Measurements from ENCODE around the gene FARP1. TPM values are rescaled to one million over a fixed set of nuclear protein-coding genes. Genes with fewer than 3 reads are reported as not detected.

FARP1 gene
- total RNA-seq, 3 donors from 2014 or later = 0.45 to 0.86 (median 0.63) TPM

DNA sequence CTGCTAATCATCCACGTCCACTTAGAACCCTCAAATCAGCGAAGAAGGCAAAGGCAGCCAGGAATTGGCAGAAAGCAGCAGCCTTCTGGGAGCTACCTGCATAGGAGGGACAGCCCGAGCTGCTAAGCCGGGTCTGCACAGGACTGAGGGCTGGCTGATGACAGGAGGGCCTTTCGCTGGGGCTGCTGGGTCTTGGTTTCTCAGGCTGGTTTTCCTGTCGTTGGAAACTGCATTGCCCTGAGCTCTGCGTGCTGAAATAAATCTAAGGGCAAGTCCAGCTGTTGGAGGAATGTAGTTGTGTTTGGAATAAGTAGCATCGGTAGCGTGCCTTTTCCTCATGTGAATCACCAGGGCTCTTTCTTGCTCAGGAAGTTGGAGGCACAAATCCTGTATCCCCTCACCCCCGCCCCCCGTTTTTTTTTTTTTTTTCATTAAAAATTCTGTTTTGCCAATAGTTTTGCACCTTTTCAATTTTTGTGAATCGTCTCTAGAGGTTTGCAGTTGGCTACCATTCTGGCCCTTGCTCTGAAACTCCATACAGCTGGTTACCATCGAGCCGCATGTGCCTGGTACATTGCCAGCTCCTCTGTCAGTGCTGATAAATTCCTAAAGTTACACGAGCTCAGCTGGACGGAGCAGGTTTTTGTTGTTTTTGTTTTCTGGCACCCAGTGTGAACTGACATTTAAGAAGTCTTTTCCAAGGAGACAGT, 228.1 kb downstream of the FARP1 start:
- Mint-ChIP-seq H3K9me3 (peaks cover 6% of the 10 kb centered on the region), H3K4me3 (no peak overlapping the region), H3K27me3 (ENCODE audit: low read depth) (peaks cover 14% of the 10 kb centered on the region), H3K36me3 (ENCODE audit: insufficient read depth) (no peaks in the 10 kb centered on the region), H3K4me1 (ENCODE audit: low read depth) (no peaks in the 10 kb centered on the region)
- DNase-seq (no peak), ATAC-seq (no peak)

DNA sequence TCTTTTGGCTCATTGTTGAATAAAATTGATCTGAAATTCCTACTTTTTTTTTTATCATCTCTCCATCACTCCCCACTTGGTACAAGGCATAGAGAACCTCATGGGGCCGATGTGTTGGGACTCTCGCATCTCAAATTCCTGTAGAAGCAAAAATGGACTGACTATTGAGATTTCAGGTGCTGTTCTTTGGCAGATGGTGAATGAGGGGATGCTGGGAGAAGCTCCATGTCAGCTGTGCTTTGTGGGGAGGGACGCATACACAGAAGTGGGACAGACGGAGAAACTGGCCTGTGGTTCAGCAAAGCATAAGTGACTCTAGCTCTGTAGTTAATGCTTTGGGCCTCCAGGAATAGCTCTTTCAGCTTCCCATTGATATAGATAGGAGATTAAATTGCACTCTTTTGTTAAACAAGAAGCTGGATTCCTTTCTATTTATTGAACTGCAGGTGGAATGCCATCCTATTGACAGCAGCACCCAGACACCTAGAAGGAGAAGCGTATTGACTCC, 228.7 kb downstream of the FARP1 start:
- Mint-ChIP-seq H3K4me3 (no peak overlapping the region), H3K4me1 (ENCODE audit: low read depth) (no peaks in the 10 kb centered on the region), H3K9me3 (peaks cover 10% of the 10 kb centered on the region), H3K36me3 (ENCODE audit: insufficient read depth) (no peaks in the 10 kb centered on the region), H3K27me3 (ENCODE audit: low read depth) (peaks cover 14% of the 10 kb centered on the region)
- DNase-seq (no peak), ATAC-seq (no peak)

DNA sequence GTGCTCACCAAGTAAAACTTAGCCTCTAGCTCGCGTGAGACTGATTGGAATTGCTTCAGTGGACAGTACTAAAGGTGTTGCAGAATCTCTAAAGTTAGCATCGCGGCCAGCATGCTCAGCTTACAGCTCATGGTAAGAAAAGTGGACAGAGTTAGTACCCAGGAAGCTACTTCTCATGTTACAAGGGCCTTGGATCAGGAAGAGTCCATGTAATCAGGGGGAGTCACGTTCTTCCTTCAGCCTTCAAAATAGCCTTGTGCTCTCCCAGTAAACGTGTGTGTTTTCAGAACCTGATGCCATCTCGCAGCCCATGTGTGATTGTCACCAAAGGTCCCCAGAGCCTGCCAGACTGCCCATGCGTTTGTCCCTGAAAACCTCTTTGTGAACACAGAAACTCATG, 230.0 kb downstream of the FARP1 start:
- Mint-ChIP-seq H3K4me3 (no peak overlapping the region), H3K4me1 (ENCODE audit: low read depth) (no peaks in the 10 kb centered on the region), H3K9me3 (peaks cover 11% of the 10 kb centered on the region), H3K27me3 (ENCODE audit: low read depth) (peaks cover 14% of the 10 kb centered on the region), H3K36me3 (ENCODE audit: insufficient read depth) (no peaks in the 10 kb centered on the region)
- no peak for ATAC-seq
- DNase-seq = no peak

DNA sequence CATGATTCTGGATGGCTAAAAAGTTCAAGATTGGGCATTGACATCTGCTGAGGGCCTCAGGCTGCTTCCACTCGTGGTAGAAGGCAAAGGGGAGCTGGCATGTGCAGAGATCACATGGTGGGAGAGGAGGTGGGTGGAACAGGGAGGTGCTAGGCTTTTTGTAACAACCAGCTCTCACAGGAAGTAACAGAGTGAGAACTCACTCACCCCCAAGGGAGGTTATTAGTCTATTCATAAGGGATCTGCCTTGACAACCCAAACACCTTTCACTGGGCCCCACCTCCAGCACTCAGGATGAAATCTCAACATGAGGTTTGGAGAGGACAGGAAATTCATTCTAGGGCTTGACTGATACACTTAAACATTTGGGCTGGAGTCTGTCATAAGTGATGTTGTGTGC, 231.9 kb downstream of the FARP1 start:
- H3K9me3 Mint-ChIP-seq = peaks cover 11% of the 10 kb centered on the region
- ATAC-seq (no peak), DNase-seq (no peak)
- H3K27me3 Mint-ChIP-seq (ENCODE audit: low read depth) = peaks cover 11% of the 10 kb centered on the region
- no peaks in the 10 kb centered on the region for H3K36me3 Mint-ChIP-seq (ENCODE audit: insufficient read depth)
- no peaks in the 10 kb centered on the region for H3K4me1 Mint-ChIP-seq (ENCODE audit: low read depth)
- no peak overlapping the region for H3K4me3 Mint-ChIP-seq

DNA sequence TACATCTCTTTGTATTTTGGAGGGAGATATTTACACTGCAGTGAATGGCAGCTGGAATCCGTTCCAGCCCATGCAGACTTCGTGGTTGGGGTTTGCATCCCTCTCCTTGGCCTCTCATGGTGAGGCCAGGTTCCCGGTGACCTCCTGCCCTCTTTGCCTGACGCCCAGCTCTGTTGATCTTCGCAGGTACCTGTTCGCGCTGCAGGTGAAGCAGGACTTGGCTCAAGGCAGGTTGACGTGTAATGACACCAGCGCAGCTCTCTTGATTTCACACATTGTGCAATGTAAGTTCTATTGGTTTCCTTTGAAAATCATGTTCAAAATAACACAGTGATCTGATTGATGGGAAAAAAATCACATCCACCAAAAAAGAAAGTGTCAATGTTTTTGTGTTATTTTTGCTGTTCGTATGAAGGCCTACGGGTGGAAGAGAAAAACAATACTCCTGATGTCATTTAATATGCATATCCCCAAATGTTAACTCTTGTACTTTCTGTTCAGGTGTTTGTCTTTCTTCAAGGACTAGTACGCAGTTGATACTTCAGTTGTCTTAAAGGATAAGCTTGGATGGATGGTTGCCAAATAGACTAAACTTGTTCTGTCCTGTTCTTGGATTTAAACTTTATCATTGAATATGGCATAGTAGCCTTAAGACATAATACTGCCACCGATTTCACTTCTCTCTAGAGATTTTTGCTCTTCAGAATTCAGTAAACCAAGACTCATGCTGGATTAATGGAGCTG, 234.9 kb downstream of the FARP1 start:
- DNase-seq (no peak), ATAC-seq (no peak)
- Mint-ChIP-seq H3K4me3 (no peak overlapping the region), H3K9me3 (peaks cover 11% of the 10 kb centered on the region), H3K36me3 (ENCODE audit: insufficient read depth) (no peaks in the 10 kb centered on the region), H3K27me3 (ENCODE audit: low read depth) (peaks cover 5% of the 10 kb centered on the region), H3K4me1 (ENCODE audit: low read depth) (no peaks in the 10 kb centered on the region)

DNA sequence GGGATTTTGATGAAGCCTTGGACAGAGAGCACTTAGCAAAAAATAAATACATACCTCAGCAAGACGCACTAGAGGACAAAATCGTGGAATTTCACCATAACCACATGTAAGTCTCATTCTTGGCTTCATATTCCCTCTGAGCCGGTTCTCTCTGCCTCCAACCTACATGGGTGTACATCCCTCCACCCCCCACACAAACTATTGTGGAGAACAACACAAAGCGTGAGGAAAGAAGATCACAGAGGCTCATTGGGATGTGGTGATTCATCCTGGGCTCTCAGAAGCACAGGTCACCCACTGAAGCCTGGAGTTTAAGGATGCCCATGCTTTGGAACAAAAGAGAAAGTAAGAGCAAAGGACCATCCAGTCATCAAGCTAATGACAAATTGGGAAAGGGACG, 241.8 kb downstream of the FARP1 start:
- ATAC-seq (no peak), DNase-seq (no peak)
- Mint-ChIP-seq H3K36me3 (ENCODE audit: insufficient read depth) (no peaks in the 10 kb centered on the region), H3K9me3 (no peaks in the 10 kb centered on the region), H3K27me3 (ENCODE audit: low read depth) (peaks cover 20% of the 10 kb centered on the region), H3K4me1 (ENCODE audit: low read depth) (peaks cover 2% of the 10 kb centered on the region), H3K4me3 (no peak overlapping the region)

DNA sequence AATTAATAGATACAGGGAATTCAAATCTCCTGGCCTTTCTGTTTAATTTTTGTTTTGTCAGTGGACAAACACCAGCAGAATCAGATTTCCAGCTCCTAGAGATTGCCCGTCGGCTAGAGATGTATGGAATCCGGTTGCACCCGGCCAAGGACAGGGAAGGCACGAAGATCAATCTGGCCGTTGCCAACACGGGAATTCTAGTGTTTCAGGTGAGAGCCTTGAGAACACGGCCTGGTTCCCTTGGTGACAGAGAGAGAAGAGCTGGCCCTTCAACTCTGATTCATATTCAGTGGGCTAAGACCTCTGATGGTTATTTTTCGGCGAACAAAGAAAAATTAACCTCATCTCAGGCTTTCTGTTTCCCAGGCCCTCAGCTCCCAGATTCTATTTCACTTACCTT, 242.7 kb downstream of the FARP1 start:
- Mint-ChIP-seq H3K4me3 (no peak overlapping the region), H3K27me3 (ENCODE audit: low read depth) (peaks cover 20% of the 10 kb centered on the region), H3K36me3 (ENCODE audit: insufficient read depth) (no peaks in the 10 kb centered on the region), H3K9me3 (no peaks in the 10 kb centered on the region), H3K4me1 (ENCODE audit: low read depth) (peaks cover 2% of the 10 kb centered on the region)
- DNase-seq (no peak), ATAC-seq (no peak)

DNA sequence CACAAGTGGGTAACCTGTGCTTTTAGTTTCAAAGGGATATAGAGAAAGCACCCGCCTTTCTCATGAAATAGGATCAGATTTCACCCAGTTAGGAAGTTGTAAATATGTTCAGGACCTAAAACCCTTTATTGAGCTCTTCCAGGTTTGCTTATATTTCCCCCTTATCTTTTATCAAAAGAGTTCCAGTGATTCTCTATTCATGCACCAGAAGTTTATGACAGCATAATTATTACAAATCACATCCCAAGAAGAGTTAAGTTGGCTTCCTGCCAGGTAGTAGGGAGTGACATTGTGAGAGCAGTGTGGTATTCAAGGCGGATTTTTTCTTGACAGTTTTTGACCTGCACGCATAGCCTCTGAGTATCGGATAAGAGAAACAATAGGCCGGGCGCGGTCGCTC, 243.7 kb downstream of the FARP1 start:
- no peaks in the 10 kb centered on the region for H3K36me3 Mint-ChIP-seq (ENCODE audit: insufficient read depth)
- H3K27me3 Mint-ChIP-seq (ENCODE audit: low read depth) = peaks cover 18% of the 10 kb centered on the region
- H3K4me1 Mint-ChIP-seq (ENCODE audit: low read depth) = peaks cover 2% of the 10 kb centered on the region
- ATAC-seq (no peak), DNase-seq (no peak)
- H3K4me3 Mint-ChIP-seq = no peak overlapping the region
- no peaks in the 10 kb centered on the region for H3K9me3 Mint-ChIP-seq

DNA sequence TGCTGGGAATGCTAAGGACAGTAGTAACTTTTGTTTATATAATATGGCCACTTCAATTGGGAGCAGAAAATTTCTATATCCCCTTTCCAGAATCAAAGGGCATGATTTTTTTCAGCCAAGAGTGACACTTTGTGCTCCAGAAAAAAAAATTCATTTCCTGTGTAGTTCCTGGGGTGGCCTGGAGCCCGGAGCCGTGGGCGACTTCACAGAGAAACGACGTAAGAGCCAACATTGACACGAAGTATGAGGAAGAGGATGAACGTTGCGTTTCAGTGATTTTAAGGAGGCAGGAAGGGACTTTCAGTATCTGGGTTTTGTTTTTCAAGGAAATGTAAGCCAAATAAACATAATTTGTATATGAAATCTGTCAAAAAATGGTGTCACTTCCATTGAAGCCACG, 246.4 kb downstream of the FARP1 start:
- no peaks in the 10 kb centered on the region for H3K9me3 Mint-ChIP-seq
- ATAC-seq = no peak
- no peaks in the 10 kb centered on the region for H3K36me3 Mint-ChIP-seq (ENCODE audit: insufficient read depth)
- peaks cover 18% of the 10 kb centered on the region for H3K27me3 Mint-ChIP-seq (ENCODE audit: low read depth)
- DNase-seq = no peak
- H3K4me3 Mint-ChIP-seq = no peak overlapping the region
- no peaks in the 10 kb centered on the region for H3K4me1 Mint-ChIP-seq (ENCODE audit: low read depth)

DNA sequence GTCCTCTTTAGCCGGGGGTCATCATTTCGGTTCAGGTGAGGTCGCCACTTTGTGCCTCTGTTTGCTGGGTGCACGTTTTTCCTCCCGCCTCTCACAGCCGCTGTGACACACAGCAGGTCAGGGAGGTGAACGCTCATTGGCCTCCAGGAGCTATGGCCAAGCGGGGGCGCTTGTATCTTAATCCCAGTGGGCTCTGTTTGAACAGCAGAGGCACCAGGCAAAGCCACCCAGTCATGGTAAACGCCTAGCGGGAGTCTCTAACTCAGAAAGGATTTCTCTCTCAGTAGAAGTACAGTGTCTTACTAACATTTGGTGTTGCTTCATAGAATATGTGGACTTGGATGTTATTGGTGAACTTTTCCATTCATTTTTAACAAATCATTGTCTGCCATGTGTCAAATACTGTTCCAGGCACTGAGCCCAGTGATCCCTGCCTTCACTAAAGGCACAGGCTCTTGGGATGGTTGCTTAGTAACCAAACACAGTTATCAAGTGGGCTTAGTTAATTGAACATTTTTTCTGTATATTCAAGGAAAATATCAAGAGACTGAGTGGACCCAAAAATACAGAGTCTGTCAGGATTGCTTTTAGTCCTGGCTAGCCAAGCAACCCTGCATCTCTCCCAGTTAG, 247.3 kb downstream of the FARP1 start:
- no peaks in the 10 kb centered on the region for H3K36me3 Mint-ChIP-seq (ENCODE audit: insufficient read depth)
- peaks cover 11% of the 10 kb centered on the region for H3K27me3 Mint-ChIP-seq (ENCODE audit: low read depth)
- H3K9me3 Mint-ChIP-seq = no peaks in the 10 kb centered on the region
- DNase-seq (no peak), ATAC-seq (no peak)
- no peak overlapping the region for H3K4me3 Mint-ChIP-seq
- H3K4me1 Mint-ChIP-seq (ENCODE audit: low read depth) = no peaks in the 10 kb centered on the region

DNA sequence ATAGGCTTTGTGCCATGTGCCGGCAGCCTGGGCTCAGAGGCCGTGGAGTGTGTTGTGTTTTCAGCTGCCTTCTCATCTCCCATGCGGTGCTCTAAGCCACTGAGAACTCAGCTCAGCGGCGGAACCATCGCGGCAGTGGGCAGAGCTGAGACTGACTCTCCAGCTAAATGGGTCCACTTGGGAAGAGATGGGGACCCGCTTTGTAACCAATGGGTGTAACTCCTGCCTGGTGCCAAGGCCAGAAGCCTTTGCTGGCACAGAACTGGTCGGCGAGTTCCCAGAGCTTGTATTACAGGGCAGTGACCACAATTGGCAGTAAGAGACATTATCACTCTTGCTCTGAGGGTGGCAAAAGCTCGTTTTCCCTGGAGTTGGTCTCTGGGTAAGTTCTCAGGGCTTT, 251.0 kb downstream of the FARP1 start:
- H3K9me3 Mint-ChIP-seq = no peaks in the 10 kb centered on the region
- no peaks in the 10 kb centered on the region for H3K36me3 Mint-ChIP-seq (ENCODE audit: insufficient read depth)
- peaks cover 22% of the 10 kb centered on the region for H3K27me3 Mint-ChIP-seq (ENCODE audit: low read depth)
- no peaks in the 10 kb centered on the region for H3K4me1 Mint-ChIP-seq (ENCODE audit: low read depth)
- no peak for DNase-seq
- no peak overlapping the region for H3K4me3 Mint-ChIP-seq
- ATAC-seq = no peak

DNA sequence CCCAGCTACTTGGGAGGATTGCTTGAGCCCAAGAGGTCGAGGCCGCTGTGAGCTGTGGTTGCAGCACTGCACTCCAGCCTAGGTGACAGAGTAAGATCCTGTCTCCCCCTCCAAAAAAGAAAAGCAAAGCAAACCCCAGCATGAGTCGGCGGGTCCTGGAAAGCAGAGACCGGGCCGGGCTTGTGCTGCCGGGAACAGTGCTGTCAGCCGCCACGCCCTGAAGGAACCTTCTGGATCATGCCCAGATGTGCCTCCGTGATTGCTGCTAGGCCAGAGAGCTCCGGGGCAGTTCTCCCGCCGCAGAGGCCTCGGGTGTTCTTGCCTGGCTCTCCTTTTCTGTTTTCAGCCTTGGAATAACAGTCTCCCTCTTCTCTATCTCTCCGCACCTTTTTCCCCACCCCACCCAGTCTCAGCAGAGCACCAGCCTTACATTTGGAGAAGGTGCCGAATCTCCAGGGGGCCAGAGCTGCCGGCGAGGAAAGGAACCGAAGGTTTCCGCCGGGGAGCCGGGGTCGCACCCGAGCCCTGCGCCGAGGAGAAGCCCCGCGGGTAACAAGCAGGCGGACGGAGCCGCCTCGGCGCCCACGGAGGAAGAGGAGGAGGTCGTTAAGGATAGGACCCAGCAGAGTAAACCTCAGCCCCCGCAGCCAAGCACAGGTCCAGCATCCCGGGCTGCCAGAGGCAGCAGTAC, 252.1 kb downstream of the FARP1 start:
- Mint-ChIP-seq H3K4me3 (no peak overlapping the region), H3K36me3 (ENCODE audit: insufficient read depth) (no peaks in the 10 kb centered on the region), H3K9me3 (no peaks in the 10 kb centered on the region), H3K27me3 (ENCODE audit: low read depth) (peaks cover 22% of the 10 kb centered on the region), H3K4me1 (ENCODE audit: low read depth) (no peaks in the 10 kb centered on the region)
- ATAC-seq = no peak
- no peak for DNase-seq

DNA sequence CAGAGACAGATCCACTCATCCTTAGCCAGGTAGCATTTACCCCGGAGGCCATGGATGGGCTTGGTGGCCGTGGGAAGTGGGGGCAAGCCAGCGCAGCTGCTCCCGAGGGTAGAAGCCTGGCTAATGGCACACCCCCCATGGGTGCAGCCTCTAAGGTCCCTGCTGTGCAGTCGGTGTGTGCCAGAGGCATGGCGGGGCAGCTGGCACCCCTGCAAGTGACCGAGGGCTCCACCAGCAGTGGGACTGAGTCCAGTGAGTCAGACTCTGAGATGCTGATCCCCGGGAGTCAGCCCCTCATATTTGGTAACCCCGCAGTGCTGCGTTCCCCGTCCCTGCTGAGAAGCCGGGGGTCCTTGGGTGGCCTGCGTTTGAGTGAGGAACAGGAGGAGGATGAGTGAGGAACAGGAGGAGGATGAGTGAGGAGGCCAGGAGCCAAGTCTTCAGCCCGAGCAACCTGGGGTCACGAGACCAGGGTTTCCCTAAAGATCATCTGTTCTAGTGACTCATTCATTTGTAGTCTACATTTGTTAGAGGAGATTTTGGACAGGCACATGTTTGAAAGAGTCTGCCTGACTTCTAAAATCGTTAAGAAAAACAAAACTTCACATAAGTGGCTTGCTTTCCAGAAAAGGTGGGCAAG, 253.3 kb downstream of the FARP1 start:
- H3K27me3 Mint-ChIP-seq (ENCODE audit: low read depth) = peaks cover 22% of the 10 kb centered on the region
- H3K36me3 Mint-ChIP-seq (ENCODE audit: insufficient read depth) = no peaks in the 10 kb centered on the region
- ATAC-seq (no peak), DNase-seq (no peak)
- H3K4me1 Mint-ChIP-seq (ENCODE audit: low read depth) = no peaks in the 10 kb centered on the region
- no peaks in the 10 kb centered on the region for H3K9me3 Mint-ChIP-seq
- no peak overlapping the region for H3K4me3 Mint-ChIP-seq

DNA sequence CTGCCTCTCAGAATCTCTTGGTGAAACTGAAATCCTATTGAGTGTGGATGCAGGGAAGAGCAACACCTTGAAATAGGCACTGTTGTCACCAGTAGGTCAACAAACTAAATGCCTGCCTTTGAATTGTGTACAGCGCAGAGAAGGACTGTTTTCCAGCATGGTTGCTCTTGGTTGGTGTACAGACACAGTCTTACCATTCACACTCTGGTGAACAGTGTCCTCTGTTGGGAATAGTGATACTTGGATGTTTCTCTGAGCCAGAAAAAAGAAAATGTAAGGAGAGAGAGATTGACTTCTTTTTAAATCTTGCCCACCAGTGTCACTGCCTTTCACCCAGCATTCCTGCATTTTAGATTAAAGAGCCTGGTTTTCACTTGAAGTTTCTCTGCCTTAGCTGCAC, 254.3 kb downstream of the FARP1 start:
- no peaks in the 10 kb centered on the region for H3K9me3 Mint-ChIP-seq
- no peaks in the 10 kb centered on the region for H3K36me3 Mint-ChIP-seq (ENCODE audit: insufficient read depth)

More for the DNA sequence above, 254.3 kb downstream of the FARP1 start:
- Mint-ChIP-seq H3K4me1 (ENCODE audit: low read depth) (no peaks in the 10 kb centered on the region), H3K4me3 (no peak overlapping the region), H3K27me3 (ENCODE audit: low read depth) (peaks cover 23% of the 10 kb centered on the region)
- DNase-seq = no peak
- no peak for ATAC-seq

All from activated T-cell treated with anti-CD3 and anti-CD28 coated beads, Interleukin-2, amount 50 U/mL, for 4 hours (primary cell).